Ecto neural progenitor cell (in vitro differentiated cells): ENCODE results near the gene CPA1.

Experiments
- DNase-seq: peaks from one replicate; pipeline ENCODE4 v3.0.0-alpha.2; 2018; ENCODE audit warnings: low spot score

The CPA1 gene

DNA sequence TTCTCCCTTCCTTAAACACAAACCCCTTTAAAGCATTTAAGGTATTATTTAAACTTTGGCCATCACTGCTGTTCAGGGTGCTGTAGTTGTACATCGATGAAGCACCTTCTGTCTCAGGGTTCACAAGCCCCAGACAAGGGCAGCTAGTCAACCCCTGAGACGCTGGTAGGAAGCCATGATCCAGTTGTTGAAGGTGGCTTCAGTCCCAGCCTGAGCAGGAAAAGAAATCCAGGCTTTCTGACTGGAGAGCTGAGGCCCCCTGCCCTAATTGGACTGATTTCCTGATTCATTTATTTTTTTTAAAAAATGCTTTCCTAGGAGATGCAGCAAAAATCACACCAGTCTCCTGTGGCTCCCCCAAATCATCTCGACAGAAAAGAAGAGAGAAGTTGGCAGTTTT lies 15.8 kb downstream of the CPA1 start:
- no peak for DNase-seq

DNA sequence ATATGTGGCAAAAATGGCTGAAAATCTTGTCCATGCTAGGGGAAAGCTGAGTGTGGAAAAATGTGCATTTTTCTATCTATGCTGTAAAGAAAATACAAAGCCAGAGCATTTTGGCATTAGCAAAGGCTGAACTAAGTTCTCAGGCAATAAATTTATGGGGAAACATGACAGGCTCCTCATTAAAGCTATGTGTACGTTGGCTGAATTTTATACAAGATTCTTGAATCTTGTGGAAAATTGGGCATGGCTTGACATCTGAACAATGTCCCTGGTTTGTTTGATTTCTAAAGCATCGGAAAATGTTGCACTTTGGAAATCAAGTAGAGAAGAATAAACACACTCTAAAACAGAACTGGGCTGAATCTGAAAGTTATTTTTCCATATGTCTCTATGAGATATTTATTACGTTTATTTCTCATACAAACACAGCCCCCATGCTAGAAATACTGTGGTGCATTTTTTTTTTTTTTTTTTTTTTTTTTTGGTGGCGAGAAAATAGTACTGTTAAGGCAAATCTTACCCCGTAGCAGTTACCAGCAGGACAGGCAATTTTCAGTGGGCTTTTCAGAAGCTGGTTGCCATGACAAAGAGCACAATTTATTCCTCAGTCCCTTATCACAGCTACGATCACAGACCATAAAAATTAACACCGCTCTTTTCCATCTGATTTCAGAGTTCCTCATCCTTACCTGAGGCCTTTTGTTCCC lies 16.9 kb downstream of the CPA1 start:
- no peak for DNase-seq

DNA sequence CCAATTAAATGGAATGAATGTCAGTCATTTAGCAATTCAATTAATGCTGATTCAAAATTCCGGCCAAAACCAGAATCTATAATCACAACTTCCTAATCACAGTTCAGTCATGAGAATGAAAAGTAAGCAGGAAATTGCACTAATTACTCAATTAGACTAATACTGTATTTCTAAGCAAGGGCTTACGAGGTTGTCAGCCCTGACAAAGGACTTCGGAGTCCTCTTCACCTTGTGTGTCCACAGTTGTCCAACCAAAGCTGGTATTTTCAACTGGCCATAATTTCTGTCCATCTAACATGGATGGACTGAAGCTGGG lies 17.4 kb downstream of the CPA1 start:
- no peak for DNase-seq

DNA sequence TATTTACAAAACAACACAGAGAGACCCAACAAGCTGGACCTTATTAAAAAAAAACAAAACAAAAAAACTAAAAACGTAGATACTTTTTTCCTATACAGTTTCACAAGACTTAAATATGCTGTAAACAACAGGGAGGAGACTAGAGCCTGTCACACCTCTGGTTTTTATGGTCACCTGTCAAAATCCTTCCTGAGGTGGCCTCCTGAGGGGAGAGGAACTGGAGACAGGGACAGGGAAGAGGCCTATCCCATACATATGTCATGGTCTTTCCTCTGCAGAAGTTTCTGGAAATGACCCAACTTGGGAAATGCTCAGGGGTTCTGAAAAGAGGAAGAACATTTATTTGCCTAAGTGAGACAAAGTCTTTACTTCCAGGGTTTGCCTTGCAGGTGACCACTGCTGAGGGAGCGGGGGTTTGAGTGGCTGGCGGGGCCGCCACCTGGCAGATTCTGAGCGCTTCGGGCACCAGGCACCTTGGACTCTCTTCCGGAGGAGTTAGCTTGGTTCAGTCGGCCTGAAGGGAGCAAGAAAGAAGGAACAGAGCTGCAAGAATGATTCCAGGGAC lies 18.3 kb downstream of the CPA1 start:
- no peak for DNase-seq

- no peak for DNase-seq
These were observed 19.9 kb downstream of the CPA1 start for GRCh38 chr7:130400120-130400572.

- DNase-seq, result no peak
These were observed 20.8 kb downstream of the CPA1 start for GRCh38 chr7:130401101-130401500.

- no peak for DNase-seq
These were observed 21.3 kb downstream of the CPA1 start for GRCh38 chr7:130401578-130401977.

- no peak for DNase-seq
These were observed 24.7 kb downstream of the CPA1 start for GRCh38 chr7:130405003-130405402.

DNA sequence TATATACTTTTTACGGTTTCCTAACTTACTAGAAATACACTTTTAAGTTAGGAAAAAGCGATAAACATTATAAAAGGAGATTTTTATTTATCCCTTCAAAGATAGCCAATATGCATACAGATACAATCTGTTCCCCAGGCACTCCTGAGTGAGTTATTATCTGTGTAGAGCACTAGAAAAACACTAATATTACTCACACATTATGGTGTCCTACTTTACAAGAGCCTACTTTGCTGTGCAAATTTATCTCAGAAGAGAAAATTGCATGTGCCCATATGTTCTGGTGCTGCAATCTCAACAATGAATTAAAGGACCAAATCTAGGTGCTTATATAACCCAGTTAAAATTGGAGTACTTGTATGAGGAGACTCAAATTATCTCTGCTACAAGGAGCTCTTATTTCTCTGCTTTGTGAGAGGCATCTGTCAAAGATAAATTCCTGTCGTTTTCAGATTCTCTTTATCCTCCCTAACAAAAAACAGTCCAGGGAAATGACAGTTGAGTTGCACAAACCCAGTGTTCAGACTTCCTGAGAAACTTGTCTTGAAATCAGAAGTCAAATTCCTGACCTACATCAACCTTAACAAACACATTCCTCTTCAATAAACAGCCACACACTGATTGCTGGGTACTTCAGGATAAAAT lies 28.9 kb downstream of the CPA1 start:
- no peak for DNase-seq

DNA sequence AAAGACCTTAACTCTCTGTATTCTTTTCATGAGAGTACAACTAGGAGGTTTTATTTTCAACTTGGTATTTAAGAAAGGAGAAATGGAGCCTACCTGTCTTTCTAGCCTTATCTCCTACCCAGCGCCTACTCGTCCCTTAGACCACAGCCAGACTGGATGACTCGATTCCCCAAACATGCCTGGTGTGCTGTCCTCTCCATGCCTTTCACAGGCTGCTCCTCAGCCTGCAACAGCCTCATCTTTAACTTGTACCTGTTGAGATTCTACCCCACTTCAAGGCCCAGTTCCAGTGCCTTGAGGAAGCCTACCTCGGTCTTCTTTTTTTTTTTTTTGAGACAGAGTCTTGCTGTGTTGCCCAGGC lies 29.4 kb downstream of the CPA1 start:
- no peak for DNase-seq

- no peak for DNase-seq
These were observed 30.7 kb downstream of the CPA1 start for GRCh38 chr7:130410868-130411541.

DNA sequence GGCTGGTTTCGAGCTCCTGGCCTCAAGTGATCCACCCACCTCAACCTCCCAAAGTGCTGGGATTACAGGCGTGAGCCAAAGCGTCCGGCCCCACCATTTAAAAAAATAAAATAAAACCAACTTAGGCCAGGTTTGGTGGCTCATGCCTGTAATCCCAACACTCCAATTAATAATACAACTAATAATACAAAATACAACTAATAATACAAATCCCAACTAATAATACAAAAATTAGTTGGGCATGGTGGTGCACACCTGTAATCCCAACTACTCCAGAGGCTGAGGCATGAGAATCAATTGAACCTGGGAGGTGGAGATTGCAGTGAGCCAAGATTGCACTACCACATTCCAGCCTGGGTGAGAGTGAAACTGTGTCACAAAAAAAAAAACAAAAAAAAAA lies 32.9 kb downstream of the CPA1 start:
- no peak for DNase-seq

DNA sequence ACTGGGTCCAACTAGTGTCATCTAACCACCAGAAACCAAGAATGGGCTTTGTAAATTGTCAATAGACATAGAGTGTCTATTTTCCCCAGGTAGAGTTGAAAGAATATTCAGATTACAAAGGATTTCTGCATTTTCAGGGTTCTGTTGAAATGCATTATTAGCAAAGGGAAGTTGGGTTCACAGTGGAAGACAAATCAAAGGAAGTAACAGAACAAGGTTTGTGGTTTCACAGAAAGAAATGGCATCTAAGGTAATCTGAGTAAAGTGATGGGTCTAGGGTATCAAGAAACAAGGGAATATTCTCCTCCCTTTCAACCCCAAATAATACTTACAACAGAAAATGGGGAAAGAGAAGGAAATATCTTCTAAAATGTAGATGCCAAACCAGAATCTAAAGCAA lies 34.7 kb downstream of the CPA1 start:
- no peak for DNase-seq

DNA sequence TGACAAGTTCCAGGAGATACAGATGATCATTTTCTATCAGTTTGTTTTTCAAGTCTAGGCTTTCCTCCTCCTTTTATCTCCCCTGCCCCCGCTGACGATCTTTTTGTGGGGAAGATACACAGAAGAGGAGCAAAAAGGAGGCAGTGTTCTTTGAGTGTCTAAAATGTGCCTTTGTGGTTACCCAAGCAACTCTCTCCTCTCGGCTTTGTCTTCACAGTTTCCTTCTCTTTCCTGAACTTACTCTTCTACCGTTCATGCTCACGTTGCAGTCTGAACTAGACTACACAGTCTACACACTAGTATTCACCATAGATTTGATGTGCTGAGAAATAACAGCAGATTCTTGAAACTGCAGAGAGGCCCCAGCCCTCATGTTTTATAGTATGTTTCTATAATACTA lies 36.9 kb downstream of the CPA1 start:
- no peak for DNase-seq

DNA sequence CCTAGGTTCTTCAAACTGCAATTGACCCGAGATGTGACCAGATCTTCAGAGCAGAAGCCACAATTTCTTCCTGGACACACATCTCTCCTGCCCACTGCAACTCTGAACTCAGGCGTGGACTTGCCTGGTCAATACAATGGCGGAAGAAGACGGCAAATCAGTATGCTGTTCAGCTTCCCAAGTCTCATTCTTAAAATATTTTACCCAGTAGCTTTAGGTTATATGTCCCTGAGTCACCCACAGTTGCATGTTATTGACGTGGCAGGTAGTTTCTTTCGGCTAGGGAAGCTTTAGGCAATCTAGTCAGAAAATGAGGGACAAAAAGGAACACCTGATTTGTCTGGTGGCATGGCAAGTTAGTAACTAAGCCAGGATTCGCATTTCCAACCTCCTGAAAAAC lies 38.0 kb downstream of the CPA1 start:
- no peak for DNase-seq

DNA sequence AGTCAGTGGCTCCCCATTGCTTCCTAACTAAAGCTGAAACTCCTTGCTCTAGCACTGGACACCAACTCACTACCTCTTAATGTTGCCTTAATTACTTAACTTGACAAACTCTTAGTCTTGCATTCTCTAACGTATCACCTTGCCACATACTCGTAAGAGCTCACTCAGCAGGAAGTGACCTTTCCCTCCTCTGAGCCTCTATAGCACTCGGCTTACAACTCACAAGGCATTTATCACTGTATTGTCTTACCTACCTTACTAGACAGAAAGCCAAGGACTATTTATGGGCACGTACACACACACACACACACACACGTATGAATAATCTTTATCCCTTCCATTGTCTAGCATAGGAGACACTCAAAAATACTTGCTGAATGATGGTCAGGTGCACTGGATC lies 39.4 kb downstream of the CPA1 start:
- no peak for DNase-seq

- DNase-seq, result no peak
These were observed 40.8 kb downstream of the CPA1 start for GRCh38 chr7:130420943-130421578.

- no peak for DNase-seq
These were observed 41.4 kb downstream of the CPA1 start for GRCh38 chr7:130421684-130422083.

GRCh38 chr7:130423501-130424037 lies 43.3 kb downstream of the CPA1 start:
- DNase-seq, result no peak

DNA sequence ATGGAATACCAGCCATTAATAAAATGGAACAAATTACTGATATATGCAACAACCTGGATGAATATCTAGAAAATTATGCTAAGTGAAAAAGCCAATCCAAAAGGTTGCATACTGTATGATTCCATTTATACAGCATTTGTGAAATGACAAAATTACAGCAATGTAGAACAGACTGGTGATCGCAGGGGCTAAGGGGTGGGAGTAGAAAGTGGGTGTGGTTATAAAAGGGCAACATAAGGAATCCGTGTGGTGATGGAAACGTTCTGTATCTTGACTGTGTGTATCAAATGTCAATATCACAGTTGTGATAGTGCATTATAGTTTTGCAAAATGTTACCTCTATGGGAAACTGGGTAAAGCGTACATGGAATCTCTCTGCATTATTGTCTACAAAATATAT lies 45.5 kb downstream of the CPA1 start:
- DNase-seq, result no peak

- DNase-seq, result no peak
These were observed 46.3 kb downstream of the CPA1 start for GRCh38 chr7:130426564-130426963.

- DNase-seq, result no peak
These were observed 48.7 kb downstream of the CPA1 start for GRCh38 chr7:130429019-130429418.

DNA sequence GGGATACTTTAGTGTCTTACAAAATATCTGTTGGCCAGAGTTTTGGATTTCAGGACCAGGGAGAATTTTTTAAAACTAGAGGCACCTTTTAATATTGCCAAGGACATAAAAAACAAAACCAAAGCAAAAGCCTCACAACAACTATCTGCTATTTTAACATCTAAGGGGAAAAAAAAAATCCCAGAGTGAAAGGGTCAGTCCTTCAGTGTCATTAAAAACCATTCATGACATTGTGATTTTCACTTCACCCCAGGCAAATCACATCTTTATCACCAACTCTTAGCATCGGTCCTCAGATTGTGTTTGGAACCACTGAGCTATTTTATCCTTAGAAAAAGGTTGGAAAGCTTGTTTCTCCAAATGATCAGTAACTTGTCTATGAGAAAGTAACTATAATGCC lies 49.8 kb downstream of the CPA1 start:
- no peak for DNase-seq
